Measurements from ENCODE around the gene CST6. TPM values are rescaled to one million over a fixed set of nuclear protein-coding genes. Genes with fewer than 3 reads are reported as not detected.

The CST6 gene
- total RNA-seq, 2 donors from 2014 or later, result not detected

- H3K27me3 ChIP-seq, result no peaks in the 10 kb centered on the region
- H3K9me3 ChIP-seq, result no peaks in the 10 kb centered on the region
- no peak overlapping the region for H3K4me3 ChIP-seq
- H3K4me1 ChIP-seq, result no peaks in the 10 kb centered on the region
- TF ChIP-seq CTCF (IDR thresholded peaks at IDR 0.05), result no peak
- H3K27ac ChIP-seq, result no peak overlapping the region
- DNase-seq, result no peak
- no peak overlapping the region for H3K9ac ChIP-seq (ENCODE audit: low read depth in 2 of 2, low read length in 2 of 2)
- no peaks in the 10 kb centered on the region for H3K36me3 ChIP-seq
- intact Hi-C loops (cut with DNase I), result no loop called here
Observed at GRCh38 chr11:66032957-66033735, 21.3 kb downstream of the CST6 start.

- no peak overlapping the region for H3K27ac ChIP-seq
- no peak overlapping the region for H3K4me3 ChIP-seq
- no peak for TF ChIP-seq CTCF (IDR thresholded peaks at IDR 0.05)
- intact Hi-C loops (cut with DNase I), result no loop called here
- H3K9me3 ChIP-seq, result no peaks in the 10 kb centered on the region
- no peak for DNase-seq
- H3K4me1 ChIP-seq, result no peaks in the 10 kb centered on the region
- no peak overlapping the region for H3K9ac ChIP-seq (ENCODE audit: low read depth in 2 of 2, low read length in 2 of 2)
- no peaks in the 10 kb centered on the region for H3K36me3 ChIP-seq
- no peaks in the 10 kb centered on the region for H3K27me3 ChIP-seq
Observed at GRCh38 chr11:66035653-66036333, 24.0 kb downstream of the CST6 start.

GRCh38 chr11:66036334-66036710, 24.5 kb downstream of the CST6 start:
- intact Hi-C loops (cut with DNase I), result no loop called here
- Histone ChIP-seq H3K9ac (ENCODE audit: low read depth in 2 of 2, low read length in 2 of 2) (no peak overlapping the region), H3K36me3 (no peaks in the 10 kb centered on the region), H3K27ac (no peak overlapping the region), H3K4me1 (no peaks in the 10 kb centered on the region), H3K27me3 (no peaks in the 10 kb centered on the region), H3K9me3 (no peaks in the 10 kb centered on the region), H3K4me3 (no peak overlapping the region)
- no peak for TF ChIP-seq CTCF (IDR thresholded peaks at IDR 0.05)
- DNase-seq, result no peak

GRCh38 chr11:66037327-66037726, 25.5 kb downstream of the CST6 start:
- Histone ChIP-seq H3K4me1 (no peaks in the 10 kb centered on the region), H3K4me3 (no peak overlapping the region), H3K27me3 (no peaks in the 10 kb centered on the region), H3K9me3 (no peaks in the 10 kb centered on the region), H3K36me3 (no peaks in the 10 kb centered on the region), H3K9ac (ENCODE audit: low read depth in 2 of 2, low read length in 2 of 2) (no peak overlapping the region), H3K27ac (no peak overlapping the region)
- intact Hi-C loops (cut with DNase I), result no loop called here
- DNase-seq, result no peak
- no peak for TF ChIP-seq CTCF (IDR thresholded peaks at IDR 0.05)

GRCh38 chr11:66039765-66040164, 28.0 kb downstream of the CST6 start:
- no peaks in the 10 kb centered on the region for H3K27me3 ChIP-seq
- intact Hi-C loops (cut with DNase I), result no loop called here
- TF ChIP-seq CTCF (IDR thresholded peaks at IDR 0.05), result no peak
- no peaks in the 10 kb centered on the region for H3K9me3 ChIP-seq
- H3K27ac ChIP-seq, result no peak overlapping the region
- no peaks in the 10 kb centered on the region for H3K4me1 ChIP-seq
- H3K36me3 ChIP-seq, result no peaks in the 10 kb centered on the region
- H3K4me3 ChIP-seq, result no peak overlapping the region
- no peak for DNase-seq
- no peak overlapping the region for H3K9ac ChIP-seq (ENCODE audit: low read depth in 2 of 2, low read length in 2 of 2)
